ENCODE data around the gene MYBBP1A. TPM values are rescaled to one million over a fixed set of nuclear protein-coding genes. Genes with fewer than 3 reads are reported as not detected.

MYBBP1A gene
- total and polyA plus RNA-seq, 2 of the 13 experiments (the other 11 are each of a cell fraction or from before 2014, with no cell fraction given): 18.6 to 54.8 TPM

- Histone ChIP-seq H3K27ac (ENCODE audit: extremely low read length, insufficient read depth, low read length) (no peak overlapping the region), H3K9me3 (ENCODE audit: low read length) (no peaks in the 10 kb centered on the region), H3K4me3 (replicated peaks in 1 of 3; ENCODE audit: insufficient read depth in 1 of 3, low read depth in 2 of 3, low read length in 3 of 3) (no peak overlapping the region), H2AFZ (ENCODE audit: low read length) (no peak overlapping the region), H3K4me1 (ENCODE audit: insufficient read depth, low read length) (no peaks in the 10 kb centered on the region), H3K79me2 (ENCODE audit: insufficient read depth, low read length) (no peaks in the 10 kb centered on the region), H3K4me2 (ENCODE audit: low read depth, low read length) (no peak overlapping the region), H3K27me3 (ENCODE audit: control insufficient read depth in 1 of 2, insufficient read depth in 2 of 2, low read length in 2 of 2) (peaks cover 6 to 58% of the 10 kb centered on the region in 2 experiments; a peak in 4 of 5 replicates), H3K9ac (ENCODE audit: insufficient read depth, low read depth, low read length) (no peak overlapping the region), H4K20me1 (ENCODE audit: insufficient read depth, low read length) (no peaks in the 10 kb centered on the region), H3K36me3 (replicated peaks in 1 of 2; ENCODE audit: control insufficient read depth in 1 of 2, insufficient read depth in 2 of 2, low read length in 2 of 2) (no peaks in the 10 kb centered on the region)
- WGBS (ENCODE audit: low lambda C conversion rate): 36% methylated on average over 12 of the region's 12 CpGs
- CTCF ChIA-PET (ENCODE audit: low intra/inter-chr PET ratio, low total read pairs): no interaction called here
- POLR2A ChIA-PET: interaction anchor here (1.3 kb wide), 1 partner anchor 10 kb away, joined by 3 read pairs; no protein-coding TSS in a partner anchor
- TF ChIP-seq GTF2F1 (IDR thresholded peaks at IDR 0.05; ENCODE audit: low read length): no peak
- TF ChIP-seq, protein P1, sequence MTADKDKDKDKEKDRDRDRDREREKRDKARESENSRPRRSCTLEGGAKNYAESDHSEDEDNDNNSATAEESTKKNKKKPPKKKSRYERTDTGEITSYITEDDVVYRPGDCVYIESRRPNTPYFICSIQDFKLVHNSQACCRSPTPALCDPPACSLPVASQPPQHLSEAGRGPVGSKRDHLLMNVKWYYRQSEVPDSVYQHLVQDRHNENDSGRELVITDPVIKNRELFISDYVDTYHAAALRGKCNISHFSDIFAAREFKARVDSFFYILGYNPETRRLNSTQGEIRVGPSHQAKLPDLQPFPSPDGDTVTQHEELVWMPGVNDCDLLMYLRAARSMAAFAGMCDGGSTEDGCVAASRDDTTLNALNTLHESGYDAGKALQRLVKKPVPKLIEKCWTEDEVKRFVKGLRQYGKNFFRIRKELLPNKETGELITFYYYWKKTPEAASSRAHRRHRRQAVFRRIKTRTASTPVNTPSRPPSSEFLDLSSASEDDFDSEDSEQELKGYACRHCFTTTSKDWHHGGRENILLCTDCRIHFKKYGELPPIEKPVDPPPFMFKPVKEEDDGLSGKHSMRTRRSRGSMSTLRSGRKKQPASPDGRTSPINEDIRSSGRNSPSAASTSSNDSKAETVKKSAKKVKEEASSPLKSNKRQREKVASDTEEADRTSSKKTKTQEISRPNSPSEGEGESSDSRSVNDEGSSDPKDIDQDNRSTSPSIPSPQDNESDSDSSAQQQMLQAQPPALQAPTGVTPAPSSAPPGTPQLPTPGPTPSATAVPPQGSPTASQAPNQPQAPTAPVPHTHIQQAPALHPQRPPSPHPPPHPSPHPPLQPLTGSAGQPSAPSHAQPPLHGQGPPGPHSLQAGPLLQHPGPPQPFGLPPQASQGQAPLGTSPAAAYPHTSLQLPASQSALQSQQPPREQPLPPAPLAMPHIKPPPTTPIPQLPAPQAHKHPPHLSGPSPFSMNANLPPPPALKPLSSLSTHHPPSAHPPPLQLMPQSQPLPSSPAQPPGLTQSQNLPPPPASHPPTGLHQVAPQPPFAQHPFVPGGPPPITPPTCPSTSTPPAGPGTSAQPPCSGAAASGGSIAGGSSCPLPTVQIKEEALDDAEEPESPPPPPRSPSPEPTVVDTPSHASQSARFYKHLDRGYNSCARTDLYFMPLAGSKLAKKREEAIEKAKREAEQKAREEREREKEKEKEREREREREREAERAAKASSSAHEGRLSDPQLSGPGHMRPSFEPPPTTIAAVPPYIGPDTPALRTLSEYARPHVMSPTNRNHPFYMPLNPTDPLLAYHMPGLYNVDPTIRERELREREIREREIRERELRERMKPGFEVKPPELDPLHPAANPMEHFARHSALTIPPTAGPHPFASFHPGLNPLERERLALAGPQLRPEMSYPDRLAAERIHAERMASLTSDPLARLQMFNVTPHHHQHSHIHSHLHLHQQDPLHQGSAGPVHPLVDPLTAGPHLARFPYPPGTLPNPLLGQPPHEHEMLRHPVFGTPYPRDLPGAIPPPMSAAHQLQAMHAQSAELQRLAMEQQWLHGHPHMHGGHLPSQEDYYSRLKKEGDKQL (CRISPR knock-in tag; IDR thresholded peaks at IDR 0.05; ENCODE audit: low read depth): no peak
- TF ChIP-seq ZNF510 (CRISPR knock-in tag; IDR thresholded peaks at IDR 0.05; ENCODE audit: low read depth): no peak
- no peak for TF ChIP-seq TCF12 (IDR thresholded peaks at IDR 0.05)
- no peak for TF ChIP-seq TCF12 (CRISPR knock-in tag; IDR thresholded peaks at IDR 0.05)
- TF ChIP-seq ZSCAN5A (CRISPR knock-in tag; IDR thresholded peaks at IDR 0.05; ENCODE audit: borderline replicate concordance): no peak
- TF ChIP-seq ZNF557 (CRISPR knock-in tag; IDR thresholded peaks at IDR 0.05): no peak
- TF ChIP-seq HNRNPUL1 (IDR thresholded peaks at IDR 0.05; ENCODE audit: low read depth, low read length): no peak
- TF ChIP-seq RARA (CRISPR knock-in tag; IDR thresholded peaks at IDR 0.05): no peak
- TF ChIP-seq HNF1B (CRISPR knock-in tag; IDR thresholded peaks at IDR 0.05): no peak
- no peak for TF ChIP-seq TRIM22 (IDR thresholded peaks at IDR 0.05)
- TF ChIP-seq ZFYVE20 (CRISPR knock-in tag; IDR thresholded peaks at IDR 0.05; ENCODE audit: borderline replicate concordance, low read depth): no peak
- no peak for TF ChIP-seq KDM5A (IDR thresholded peaks at IDR 0.05; ENCODE audit: borderline replicate concordance, low read length)
- no peak for DNase-seq (ENCODE audit: low spot score)
- ATAC-seq: no peak
- intact Hi-C loops (cut with micrococcal nuclease; ENCODE audit: unreplicated experiment) (no loop called here), in situ Hi-C loops (cut with HindIII; ENCODE audit: extremely low pct_ligation_motif_present, low pct_unique_long_range_greater_than_20kb) (no loop called here)
- BruUV-seq (replicated peaks): no TSS peak
- no peak for FAIRE-seq
These were observed 27.5 kb downstream of the MYBBP1A start for GRCh38 chr17:4527566-4528125.
